Measurements from ENCODE around the gene SENP5.

The SENP5 gene

GRCh38 chr3:196883361-196883760, 15.6 kb downstream of the SENP5 start:
- DNase-seq (ENCODE audit: low spot score) (no peak), FAIRE-seq (no peak)

GRCh38 chr3:196886144-196886543, 18.4 kb downstream of the SENP5 start:
- FAIRE-seq: no peak
- no peak for DNase-seq (ENCODE audit: low spot score)

DNA sequence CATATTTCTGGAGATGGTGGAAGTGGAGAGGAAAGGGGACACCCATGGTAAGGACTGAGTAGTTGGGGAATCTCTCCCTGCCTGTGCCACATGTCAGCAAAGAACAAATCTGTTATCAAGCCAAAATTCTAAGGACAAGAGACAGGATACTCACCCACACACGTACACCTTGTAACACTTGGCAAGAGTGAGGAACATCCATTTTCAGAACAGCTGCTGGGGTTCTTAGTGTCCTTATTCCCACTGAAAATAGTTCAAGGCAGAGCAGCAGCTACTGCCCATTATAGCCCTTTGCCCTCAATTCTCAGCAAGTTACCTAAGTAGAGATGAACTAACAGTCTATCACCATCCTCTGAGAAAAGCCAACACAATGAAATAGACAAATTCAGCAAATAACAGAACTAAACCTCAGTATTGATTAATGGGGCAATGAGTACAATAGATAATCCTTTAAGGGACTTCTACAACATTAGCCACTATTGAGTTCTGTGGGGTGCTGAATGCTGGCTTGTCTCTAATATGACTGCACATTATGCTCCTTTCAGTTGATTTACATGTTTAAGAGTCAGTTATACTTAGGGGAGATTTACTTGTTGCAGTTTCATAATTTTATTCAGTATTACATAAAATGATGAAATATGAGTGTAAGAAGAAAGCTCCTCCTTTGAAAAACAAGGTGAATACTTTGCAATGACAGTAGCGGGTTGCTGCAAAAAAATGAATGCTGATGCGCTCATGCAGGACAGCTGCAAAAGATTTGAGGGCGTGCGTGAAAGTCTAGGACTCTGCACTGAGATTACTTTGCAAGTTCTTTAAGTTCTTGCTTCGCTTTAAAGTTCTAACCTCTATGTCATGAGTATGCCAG, 22.4 kb downstream of the SENP5 start:
- DNase-seq (ENCODE audit: low spot score): no peak
- no peak for FAIRE-seq

- no peak for DNase-seq (ENCODE audit: low spot score)
- FAIRE-seq: no peak
Observed at GRCh38 chr3:196894557-196895295, 27.0 kb downstream of the SENP5 start.

GRCh38 chr3:196896229-196896628, 28.5 kb downstream of the SENP5 start:
- FAIRE-seq: no peak

GRCh38 chr3:196901768-196902167, 34.0 kb downstream of the SENP5 start:
- FAIRE-seq (no peak), DNase-seq (ENCODE audit: low spot score) (no peak)

More at GRCh38 chr3:196896229-196896628, 28.5 kb downstream of the SENP5 start:
- DNase-seq (ENCODE audit: low spot score): no peak

- DNase-seq (ENCODE audit: low spot score) (no peak), FAIRE-seq (no peak)
Observed at GRCh38 chr3:196902296-196902695, 34.6 kb downstream of the SENP5 start.

GRCh38 chr3:196903740-196904139, 36.0 kb downstream of the SENP5 start:
- FAIRE-seq (no peak), DNase-seq (ENCODE audit: low spot score) (no peak)

GRCh38 chr3:196914866-196915265, 47.1 kb downstream of the SENP5 start:
- FAIRE-seq (no peak), DNase-seq (ENCODE audit: low spot score) (no peak)

- no peak for DNase-seq (ENCODE audit: low spot score)
- no peak for FAIRE-seq
Observed at GRCh38 chr3:196915375-196915774, 47.7 kb downstream of the SENP5 start.

DNA sequence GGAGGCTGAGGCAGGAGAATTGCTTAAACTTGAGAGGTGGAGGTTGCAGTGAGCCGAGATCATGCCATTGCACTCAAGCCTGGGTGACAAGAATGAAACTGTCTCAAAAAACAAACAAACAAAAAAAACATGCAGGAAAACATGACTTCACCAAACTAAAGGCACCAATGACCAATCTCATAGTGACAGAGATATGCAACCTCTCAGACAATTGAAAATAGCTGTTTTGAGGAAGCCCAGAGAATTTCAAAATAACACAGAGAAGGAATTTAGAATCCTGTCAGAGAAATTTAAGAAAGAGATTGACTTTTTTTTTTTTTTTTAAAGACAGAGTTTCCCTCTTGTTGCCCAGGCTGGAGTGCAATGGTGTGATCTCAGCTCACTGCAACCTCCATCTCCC, 48.5 kb downstream of the SENP5 start:
- no peak for DNase-seq (ENCODE audit: low spot score)

DNA sequence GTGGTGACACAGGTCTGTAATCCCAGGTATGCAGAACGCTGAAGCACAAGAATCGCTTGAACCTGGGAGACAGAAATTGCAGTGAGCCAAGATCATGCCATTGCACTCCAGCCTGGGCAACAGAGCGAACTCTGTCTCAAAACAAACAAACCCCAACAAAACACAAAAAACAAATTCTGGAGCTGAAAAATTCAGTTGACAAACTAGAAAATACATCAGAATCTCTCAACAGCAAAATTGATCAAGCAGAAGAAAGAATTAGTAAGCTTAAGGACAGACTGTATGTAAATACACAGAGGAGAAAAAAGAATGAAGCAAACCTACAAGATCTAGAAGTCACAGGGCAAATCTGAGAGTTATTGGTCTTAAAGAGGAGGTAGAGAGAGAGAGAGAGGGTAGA, 49.3 kb downstream of the SENP5 start:
- FAIRE-seq (no peak), DNase-seq (ENCODE audit: low spot score) (no peak)

More for the DNA sequence above, 48.5 kb downstream of the SENP5 start:
- FAIRE-seq: no peak

GRCh38 chr3:196918968-196919367, 51.2 kb downstream of the SENP5 start:
- DNase-seq (ENCODE audit: low spot score) (no peak), FAIRE-seq (no peak)

DNA sequence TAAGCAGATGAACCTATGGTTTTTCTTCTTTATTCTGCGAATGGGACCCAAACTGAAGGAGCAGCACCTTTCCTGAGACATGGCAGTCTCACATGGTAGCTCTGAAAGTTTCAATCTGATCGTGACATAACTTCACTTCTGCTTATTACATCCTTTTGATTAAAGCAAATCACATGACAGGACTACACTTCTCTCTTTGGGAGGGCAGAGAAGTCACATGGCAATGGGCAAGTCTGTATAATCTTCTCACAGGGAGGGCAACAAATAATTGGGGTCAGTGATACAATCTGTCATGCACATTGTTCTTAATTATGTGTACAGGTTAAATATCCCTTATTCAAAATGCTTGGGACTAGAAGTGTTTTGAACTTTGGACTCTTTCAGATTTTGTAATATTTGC, 53.0 kb downstream of the SENP5 start:
- no peak for FAIRE-seq
- DNase-seq (ENCODE audit: low spot score): no peak

- no peak for DNase-seq (ENCODE audit: low spot score)
- FAIRE-seq: no peak
Observed at GRCh38 chr3:196927571-196928453, 60.1 kb downstream of the SENP5 start.

GRCh38 chr3:196931157-196931556, 63.4 kb downstream of the SENP5 start:
- DNase-seq (ENCODE audit: low spot score) (no peak), FAIRE-seq (no peak)

- no peak for FAIRE-seq
- DNase-seq (ENCODE audit: low spot score): no peak
Observed at GRCh38 chr3:196931828-196932587, 64.3 kb downstream of the SENP5 start.

GRCh38 chr3:196932600-196932999, 64.9 kb downstream of the SENP5 start:
- no peak for DNase-seq (ENCODE audit: low spot score)

GRCh38 chr3:196936288-196936687, 68.6 kb downstream of the SENP5 start:
- DNase-seq (ENCODE audit: low spot score) (no peak), FAIRE-seq (no peak)

More at GRCh38 chr3:196932600-196932999, 64.9 kb downstream of the SENP5 start:
- no peak for FAIRE-seq

DNA sequence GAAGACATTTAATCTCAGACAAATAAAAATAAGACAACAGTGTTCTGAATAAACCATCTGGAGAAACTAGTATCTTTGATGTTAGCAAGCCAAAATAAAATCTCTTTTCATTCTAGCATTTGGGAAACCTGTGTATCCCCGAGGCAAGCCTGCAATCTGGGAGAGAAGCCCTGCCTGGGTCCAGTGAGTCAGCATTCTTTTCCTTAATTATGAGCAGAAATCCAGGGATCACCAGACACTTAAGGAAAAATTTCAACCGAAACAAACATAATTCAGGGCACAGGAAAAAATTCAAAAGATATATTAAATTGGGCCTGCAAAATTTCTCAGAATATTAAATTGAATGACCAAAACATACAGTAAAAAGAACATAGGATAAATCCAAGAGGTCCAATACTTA, 70.4 kb downstream of the SENP5 start:
- FAIRE-seq (no peak), DNase-seq (ENCODE audit: low spot score) (no peak)

- FAIRE-seq (no peak), DNase-seq (ENCODE audit: low spot score) (no peak)
Observed at GRCh38 chr3:196938576-196938975, 70.9 kb downstream of the SENP5 start.

All from RCC 7860 (cell line).